Transverse colon (tissue), 4 donors: ENCODE data around the gene RIMOC1. TPM values are rescaled to one million over a fixed set of nuclear protein-coding genes. Genes with fewer than 3 reads are reported as not detected.
A peak's percentile ranks its signal among the peaks of the same experiment; 100 is the strongest.

Source experiments
- DNase-seq: peaks from one replicate; pipeline ENCODE4 v3.0.0-alpha.2; 2019
- H3K27ac ChIP-seq, 4 donors: fragments of 200-600 bp; sonication (generic); 2 replicates each; pipeline ENCODE4 v1.5.1; 2016 to 2018; ENCODE audit warnings: inconsistent platforms in 4 of 4
- H3K27me3 ChIP-seq: fragments of 200-600 bp; sonication (generic); 2 replicates; pipeline ENCODE4 v1.5.1; 2017; ENCODE audit warnings: inconsistent platforms
- H3K36me3 ChIP-seq, 4 donors: fragments of 200-600 bp; sonication (generic); 2 replicates each; pipeline ENCODE4 v1.5.1; 2017 to 2019; ENCODE audit warnings: inconsistent platforms in 4 of 4
- H3K4me1 ChIP-seq, 4 donors: fragments of 200-600 bp; sonication (generic); 2 replicates each; pipeline ENCODE4 v1.5.1; 2017 to 2020; ENCODE audit warnings: inconsistent platforms in 4 of 4
- H3K4me3 ChIP-seq, 4 donors: fragments of 200-600 bp; sonication (generic); 1 replicate in 1 of 4; 2 replicates in 3 of 4; pipeline versions ENCODE4 v1.5.1 to v1.6.1; 2017 to 2019; ENCODE audit warnings: inconsistent platforms in 4 of 4
- H3K9me3 ChIP-seq, 2 donors: fragments of 200-600 bp; sonication (generic); 2 replicates each; pipeline ENCODE4 v1.5.1; 2017 to 2019; ENCODE audit warnings: inconsistent platforms in 2 of 2
- EP300 ChIP-seq: sonication (generic); formaldehyde crosslinking; IDR thresholded peaks from one replicate; pipeline ENCODE4 v1.6.1; 2017; ENCODE audit warnings: antibody characterized with exemption, low read depth
- POLR2A ChIP-seq: fragments of 450-650 bp; IDR thresholded peaks from one replicate; pipeline ENCODE4 v1.6.1; 2016; ENCODE audit warnings: antibody characterized with exemption, mild to moderate bottlenecking, moderate library complexity
- POLR2AphosphoS5 ChIP-seq, 3 donors: sonication (generic); formaldehyde crosslinking; IDR thresholded peaks; one replicate each; pipeline ENCODE4 v1.6.1; 2016; ENCODE audit warnings: antibody characterized with exemption in 3 of 3
- WGBS, 2 donors: methylation state at CpG; one replicate each; pipeline ENCODE4 v1.1.5; 2018; ENCODE audit warnings: low coverage in 1 of 2; 5-methylcytosine and 5-hydroxymethylcytosine counted together
- in situ Hi-C, 4 donors: fragments of 200-750 bp; cut with MboI; loops; one replicate each; pipeline versions ENCODE4 v1.15.0 to v1.15.1; 2017; ENCODE audit warnings: low sequenced_read_pairs in 3 of 4, low pct_ligation_motif_present in 1 of 4, low pct_unique_long_range_greater_than_20kb in 1 of 4
- intact Hi-C: fragments of 100-400 bp; cut with DNase I; formaldehyde crosslinking; loops from one replicate; pipeline ENCODE4 v1.15.1; 2023; ENCODE audit warnings: low total_unique reads
- total RNA-seq, 4 donors: library from RNA; depleted of rRNA; stranded (reverse); fragments of >200 nt; gene quantifications; one replicate each; pipeline ENCODE4 v1.1.0, GENCODE V29; 2016
- TF ChIP-seq, protein P1 (sequence below), 5 experiments: fragments of 200-600 bp in 3 of 5; fragments of 450-650 bp in 2 of 5; sonication (generic) in 3 of 5; IDR thresholded peaks; 1 replicate in 2 of 5; 2 replicates in 3 of 5; pipeline ENCODE4 v1.5.1; 2016 to 2017; ENCODE audit warnings: antibody characterized with exemption in 5 of 5, inconsistent platforms in 3 of 5, mild to moderate bottlenecking in 2 of 5, moderate library complexity in 1 of 5

The RIMOC1 gene, protein sequence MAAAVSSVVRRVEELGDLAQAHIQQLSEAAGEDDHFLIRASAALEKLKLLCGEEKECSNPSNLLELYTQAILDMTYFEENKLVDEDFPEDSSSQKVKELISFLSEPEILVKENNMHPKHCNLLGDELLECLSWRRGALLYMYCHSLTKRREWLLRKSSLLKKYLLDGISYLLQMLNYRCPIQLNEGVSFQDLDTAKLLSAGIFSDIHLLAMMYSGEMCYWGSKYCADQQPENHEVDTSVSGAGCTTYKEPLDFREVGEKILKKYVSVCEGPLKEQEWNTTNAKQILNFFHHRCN
- 10 to 100 TPM; 10.9 to 19.8 (median 15.6) TPM for total RNA-seq

DNA sequence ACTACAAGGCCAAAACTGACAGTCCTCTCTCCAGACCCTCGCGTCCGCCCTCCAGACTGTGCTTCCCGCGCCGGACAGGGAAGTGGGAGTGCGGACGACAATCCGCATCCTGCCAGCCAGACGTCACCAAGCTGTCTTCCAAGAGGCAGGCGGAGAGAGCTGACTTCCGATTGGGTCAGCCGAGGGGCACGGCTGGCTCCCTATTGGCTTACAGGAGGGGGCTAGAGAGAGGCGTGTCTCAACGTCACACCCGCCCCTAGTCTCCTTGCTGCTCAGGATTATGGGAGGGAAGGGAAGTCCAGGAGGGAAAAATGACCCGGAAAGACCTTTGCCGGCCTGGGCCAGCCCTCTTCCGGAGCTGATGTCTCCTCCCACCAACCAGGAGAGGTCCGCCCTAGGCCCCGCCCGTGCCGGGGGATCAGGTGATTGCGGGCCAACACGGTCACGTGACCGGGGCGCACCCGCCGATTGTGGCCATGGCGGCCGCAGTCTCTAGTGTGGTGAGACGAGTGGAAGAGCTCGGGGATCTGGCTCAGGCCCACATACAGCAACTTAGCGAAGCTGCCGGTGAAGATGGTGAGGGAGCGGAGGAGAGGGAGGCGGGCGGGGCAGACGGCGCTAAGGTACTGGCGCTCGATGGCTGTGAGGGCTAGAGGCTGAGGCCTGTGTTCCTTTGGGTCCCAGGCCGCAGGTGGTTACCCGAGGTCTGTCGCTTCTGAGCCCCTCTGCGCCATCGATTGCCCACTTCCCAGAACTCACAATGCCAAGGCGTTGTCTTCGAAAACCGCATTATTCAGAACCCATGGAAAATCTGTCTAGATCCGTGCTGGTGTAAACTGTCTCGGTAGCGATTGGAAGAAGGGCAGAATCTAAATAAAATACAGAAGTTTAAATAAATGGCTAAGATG is at the start of gene RIMOC1:
Gene RIMOC1 (plus strand): TSS at position 453 of the 908 bp plus-strand sequence. CDS start 24 bp downstream, at position 477.
- peak within 1 kb of the TSS; percentile 89 to 92 (median 90) for H3K27ac ChIP-seq
- intact Hi-C loops = no loop called here
- H3K9me3 ChIP-seq = no peaks in the 10 kb centered on the region
- peaks cover 23% of the 10 kb centered on the region for H3K27me3 ChIP-seq
- H3K36me3 ChIP-seq = peaks cover 0 to 16% (median 4%) of the 10 kb centered on the region in 4 donors
- DNase-seq = peak; percentile 99
- in situ Hi-C loops = no loop called here
- H3K4me3 ChIP-seq = peak within 1 kb of the TSS; percentile 32 to 87 (median 68)
- 0 to 1% methylated on average over 5 to 53 of the region's 55 CpGs for WGBS, 2 donors
- H3K4me1 ChIP-seq = peaks cover 9 to 38% (median 13%) of the 10 kb centered on the region in 4 donors
- TF ChIP-seq POLR2A (peak; percentile 96), POLR2AphosphoS5 (IDR thresholded peaks at IDR 0.05) (peak; percentile 92 to 97 (median 94)), EP300 (peak; percentile 3)
- TF ChIP-seq, protein P1, sequence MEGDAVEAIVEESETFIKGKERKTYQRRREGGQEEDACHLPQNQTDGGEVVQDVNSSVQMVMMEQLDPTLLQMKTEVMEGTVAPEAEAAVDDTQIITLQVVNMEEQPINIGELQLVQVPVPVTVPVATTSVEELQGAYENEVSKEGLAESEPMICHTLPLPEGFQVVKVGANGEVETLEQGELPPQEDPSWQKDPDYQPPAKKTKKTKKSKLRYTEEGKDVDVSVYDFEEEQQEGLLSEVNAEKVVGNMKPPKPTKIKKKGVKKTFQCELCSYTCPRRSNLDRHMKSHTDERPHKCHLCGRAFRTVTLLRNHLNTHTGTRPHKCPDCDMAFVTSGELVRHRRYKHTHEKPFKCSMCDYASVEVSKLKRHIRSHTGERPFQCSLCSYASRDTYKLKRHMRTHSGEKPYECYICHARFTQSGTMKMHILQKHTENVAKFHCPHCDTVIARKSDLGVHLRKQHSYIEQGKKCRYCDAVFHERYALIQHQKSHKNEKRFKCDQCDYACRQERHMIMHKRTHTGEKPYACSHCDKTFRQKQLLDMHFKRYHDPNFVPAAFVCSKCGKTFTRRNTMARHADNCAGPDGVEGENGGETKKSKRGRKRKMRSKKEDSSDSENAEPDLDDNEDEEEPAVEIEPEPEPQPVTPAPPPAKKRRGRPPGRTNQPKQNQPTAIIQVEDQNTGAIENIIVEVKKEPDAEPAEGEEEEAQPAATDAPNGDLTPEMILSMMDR (IDR thresholded peaks at IDR 0.05) = no peak

DNA sequence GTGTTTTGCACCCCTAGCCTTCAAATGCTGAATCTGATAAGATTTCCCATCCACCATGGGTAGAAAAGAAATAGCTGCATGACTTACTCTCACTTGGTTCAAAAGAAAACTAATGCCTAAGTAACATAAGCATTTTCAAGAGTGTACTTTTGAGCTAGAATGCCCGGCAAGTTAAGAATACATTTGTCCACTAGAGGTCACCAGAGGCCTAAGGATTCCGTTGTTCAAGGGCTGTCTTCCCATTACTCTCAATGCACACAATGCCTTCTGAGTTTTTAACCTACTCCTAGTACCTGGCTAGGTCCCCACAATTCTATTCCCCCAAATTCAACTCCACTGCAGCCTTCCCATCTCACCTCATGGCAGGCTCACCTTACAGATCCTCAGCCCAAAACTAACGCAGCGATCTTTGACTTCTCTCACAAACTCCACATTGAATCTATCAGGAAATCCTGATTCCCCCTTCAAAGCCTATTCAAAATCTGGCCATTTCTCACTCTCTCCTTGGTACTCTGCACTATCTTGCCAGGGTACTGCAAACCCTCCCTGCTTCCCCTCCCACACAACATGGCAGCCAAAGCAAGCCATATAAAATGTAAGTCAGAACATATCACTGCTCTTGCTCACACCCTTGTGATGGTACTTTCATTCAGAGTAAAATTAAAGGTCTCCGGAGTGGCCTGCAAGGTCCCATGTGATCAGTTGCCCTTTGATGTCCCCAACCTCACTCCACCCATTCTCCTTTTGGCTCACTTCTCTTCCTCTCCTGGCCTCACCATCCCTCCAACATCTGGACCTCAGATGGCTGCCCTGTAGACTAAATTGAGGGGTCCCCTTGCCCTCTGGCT is 47.3 kb upstream of the RIMOC1 start:
- Histone ChIP-seq H3K27ac (no peak overlapping the region), H3K4me3 (no peak overlapping the region), H3K36me3 (peaks cover 0 to 12% (median 0%) of the 10 kb centered on the region in 4 donors), H3K27me3 (no peaks in the 10 kb centered on the region), H3K4me1 (no peaks in the 10 kb centered on the region), H3K9me3 (no peaks in the 10 kb centered on the region)
- intact Hi-C loops (loop anchor here (10.0 kb wide), 3 partner anchors 78 to 918 kb away; partner anchors contain the start of gene GHR), in situ Hi-C loops (loop anchor here in 3 of 4 donors (5.0 to 25.0 kb wide), 3 partner anchors 200 to 1030 kb away; partner anchors contain the start of gene CCDC152 (in 2 of the 3))
- WGBS, 2 donors = 54 to 60% methylated on average over 5 of the region's 5 CpGs
- peak; percentile 26 for DNase-seq
- TF ChIP-seq EP300 (no peak), POLR2A (no peak)
- TF ChIP-seq, protein P1 (IDR thresholded peaks at IDR 0.05) = peak; percentile 60 to 82 (median 76)

DNA sequence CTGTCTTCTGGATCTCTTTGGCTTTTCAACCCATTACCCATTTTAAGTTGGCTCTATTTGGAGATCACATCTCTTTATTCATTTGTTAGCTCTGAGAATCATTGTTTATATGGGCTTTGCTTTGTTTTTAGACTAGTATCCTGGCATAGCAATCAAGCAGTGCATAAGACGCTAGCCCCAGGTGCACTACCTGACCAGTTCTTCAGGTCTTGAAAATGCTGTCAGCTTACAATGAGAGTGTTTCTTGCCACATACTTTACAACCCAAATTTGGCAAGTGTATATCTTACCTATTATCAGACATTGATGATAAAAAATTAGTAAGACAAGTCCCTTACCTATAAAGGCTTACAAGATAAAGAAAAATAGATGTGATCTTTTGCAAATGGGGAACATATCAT is 46.2 kb upstream of the RIMOC1 start:
- Histone ChIP-seq H3K27me3 (no peaks in the 10 kb centered on the region), H3K9me3 (no peaks in the 10 kb centered on the region), H3K36me3 (peaks cover 0 to under 1% (median 0%) of the 10 kb centered on the region in 4 donors), H3K27ac (no peak overlapping the region), H3K4me1 (no peaks in the 10 kb centered on the region), H3K4me3 (no peak overlapping the region)
- TF ChIP-seq EP300 (no peak), POLR2AphosphoS5 (IDR thresholded peaks at IDR 0.05) (no peak), POLR2A (no peak)
- TF ChIP-seq, protein P1 (IDR thresholded peaks at IDR 0.05) = no peak
- in situ Hi-C loops = loop anchor here in 3 of 4 donors (5.0 to 25.0 kb wide), 3 partner anchors 199 to 1029 kb away; partner anchors contain the start of gene CCDC152 (in 2 of the 3)
- DNase-seq = no peak
- intact Hi-C loops = loop anchor here (10.0 kb wide), 3 partner anchors 77 to 917 kb away; partner anchors contain the start of gene GHR
- WGBS, 2 donors = 86 to 89% methylated on average over 1 of the region's 1 CpG
